ENCODE results near the gene CHMP2A. TPM values are rescaled to one million over a fixed set of nuclear protein-coding genes. Genes with fewer than 3 reads are reported as not detected.
A peak's percentile ranks its signal among the peaks of the same experiment; 100 is the strongest.
"Not testable (repeated sequence)": the region's sequence is repeated elsewhere in the genome, so short reads cannot be mapped to it uniquely, and the experiment has no call there.

Gene CHMP2A
- total RNA-seq, 2 experiments from 2014 or later: 137 to 144 TPM

DNA sequence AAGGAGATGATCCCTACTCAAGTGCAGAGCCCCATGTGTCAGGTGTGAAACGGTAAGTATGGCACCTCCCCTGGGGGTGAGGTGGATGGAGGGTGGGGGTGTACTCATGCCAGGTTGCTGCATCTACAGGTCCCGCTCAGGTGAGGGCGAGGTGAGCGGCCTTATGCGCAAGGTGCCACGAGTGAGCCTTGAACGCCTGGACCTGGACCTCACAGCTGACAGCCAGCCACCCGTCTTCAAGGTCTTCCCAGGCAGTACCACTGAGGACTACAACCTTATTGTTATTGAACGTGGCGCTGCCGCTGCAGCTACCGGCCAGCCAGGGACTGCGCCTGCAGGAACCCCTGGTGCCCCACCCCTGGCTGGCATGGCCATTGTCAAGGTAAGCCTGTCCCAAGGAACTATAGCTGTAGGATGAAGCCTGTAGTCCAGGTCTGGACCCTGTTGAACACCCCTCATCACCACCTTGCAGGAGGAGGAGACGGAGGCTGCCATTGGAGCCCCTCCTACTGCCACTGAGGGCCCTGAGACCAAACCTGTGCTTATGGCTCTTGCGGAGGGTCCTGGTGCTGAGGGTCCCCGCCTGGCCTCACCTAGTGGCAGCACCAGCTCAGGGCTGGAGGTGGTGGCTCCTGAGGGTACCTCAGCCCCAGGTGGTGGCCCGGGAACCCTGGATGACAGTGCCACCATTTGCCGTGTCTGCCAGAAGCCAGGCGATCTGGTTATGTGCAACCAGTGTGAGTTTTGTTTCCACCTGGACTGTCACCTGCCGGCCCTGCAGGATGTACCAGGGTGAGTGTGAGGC lies 5.8 kb downstream of the CHMP2A start:
- ChIA-PET POLR2A (interaction anchor here (7.2 kb wide), 1 partner anchor 15 kb away, joined by 38 read pairs; no protein-coding TSS in a partner anchor), CTCF (no interaction called here)
- no peaks in the 10 kb centered on the region for H3K27me3 Mint-ChIP-seq

DNA sequence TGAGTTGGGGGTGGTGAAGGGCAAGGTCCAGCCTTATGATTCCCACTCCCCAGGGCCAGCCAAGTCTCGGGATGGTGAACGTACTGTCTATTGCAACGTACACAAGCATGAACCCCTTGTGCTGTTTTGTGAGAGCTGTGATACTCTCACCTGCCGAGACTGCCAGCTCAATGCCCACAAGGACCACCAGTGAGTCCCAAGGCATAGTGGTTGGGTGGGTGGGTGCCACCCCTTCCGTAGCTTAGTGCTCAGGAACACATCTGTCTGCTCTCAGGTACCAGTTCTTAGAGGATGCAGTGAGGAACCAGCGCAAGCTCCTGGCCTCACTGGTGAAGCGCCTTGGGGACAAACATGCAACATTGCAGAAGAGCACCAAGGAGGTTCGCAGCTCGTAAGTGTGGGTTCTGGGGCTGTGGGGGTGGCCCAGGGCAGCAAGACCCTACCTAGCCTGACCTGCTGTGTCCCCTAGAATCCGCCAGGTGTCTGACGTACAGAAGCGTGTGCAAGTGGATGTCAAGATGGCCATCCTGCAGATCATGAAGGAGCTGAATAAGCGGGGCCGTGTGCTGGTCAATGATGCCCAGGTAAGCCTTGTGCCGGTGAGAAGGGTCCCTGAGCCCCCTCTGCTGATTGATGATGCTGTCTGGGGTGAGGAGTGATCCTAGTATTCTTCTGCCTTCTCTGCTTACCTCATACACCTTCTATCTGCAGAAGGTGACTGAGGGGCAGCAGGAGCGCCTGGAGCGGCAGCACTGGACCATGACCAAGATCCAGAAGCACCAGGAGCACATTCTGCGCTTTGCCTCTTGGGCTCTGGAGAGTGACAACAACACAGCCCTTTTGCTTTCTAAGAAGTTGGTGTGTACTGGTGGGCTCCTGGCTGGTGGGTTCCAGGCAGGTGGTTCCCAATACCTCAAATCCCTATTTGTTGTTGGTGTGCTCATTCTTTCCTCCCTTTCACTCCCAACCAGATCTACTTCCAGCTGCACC lies 7.3 kb downstream of the CHMP2A start:
- no peak for DNase-seq
- Mint-ChIP-seq H3K27ac (no peak overlapping the region), H3K27me3 (peaks cover 2% of the 10 kb centered on the region), H3K9me3 (no peaks in the 10 kb centered on the region), H3K36me3 (ENCODE audit: low read depth) (peaks cover 70% of the 10 kb centered on the region), H3K4me1 (peaks cover 42% of the 10 kb centered on the region), H3K4me3 (no peak overlapping the region)
- CTCF ChIA-PET: interaction anchor here (0.8 kb wide), 1 partner anchor 33 kb away, joined by 3 read pairs; no protein-coding TSS in a partner anchor
- POLR2A ChIA-PET: interaction anchor here (0.5 to 5.9 kb wide), 3 partner anchors 7 to 28 kb away, joined by 3 to 89 read pairs (median 57); partner anchors contain the start of genes CHMP2A, UBE2M and ZBTB45

More for the DNA sequence above, 5.8 kb downstream of the CHMP2A start:
- Mint-ChIP-seq H3K9me3 (no peaks in the 10 kb centered on the region), H3K4me1 (peaks cover 47% of the 10 kb centered on the region), H3K27ac (no peak overlapping the region), H3K36me3 (ENCODE audit: low read depth) (peaks cover 81% of the 10 kb centered on the region), H3K4me3 (no peak overlapping the region)
- no peak for DNase-seq

DNA sequence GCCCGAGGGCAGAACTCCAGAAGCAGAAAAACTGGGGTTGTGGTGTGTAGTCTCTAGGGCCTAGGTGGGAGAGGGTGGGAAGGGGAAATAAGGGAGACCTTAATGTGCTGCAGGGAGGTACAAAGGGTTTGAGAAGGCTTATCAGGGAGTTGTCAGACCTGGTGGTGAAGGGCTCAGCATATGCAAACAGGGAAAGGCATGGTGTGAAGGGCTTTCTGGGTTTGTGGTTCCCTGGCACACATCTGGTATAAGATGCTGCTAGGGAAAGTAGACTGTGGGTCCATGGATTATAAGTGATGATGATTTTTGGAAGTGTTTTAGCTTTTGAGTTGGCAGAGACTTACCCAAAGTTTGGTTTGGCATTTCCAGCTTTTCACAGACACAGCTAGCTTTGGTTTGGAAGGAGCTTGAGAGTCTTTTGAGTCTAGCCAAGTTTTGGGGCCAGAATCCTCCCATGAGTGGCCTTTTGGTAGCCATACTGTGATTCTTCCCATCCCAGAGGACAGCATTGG lies 8.8 kb downstream of the CHMP2A start:
- ChIA-PET POLR2A (interaction anchor here (0.8 to 5.9 kb wide), 6 partner anchors 8 to 35 kb away, joined by 3 to 89 read pairs (median 30); partner anchors contain the start of genes CHMP2A, UBE2M and ZBTB45), CTCF (interaction anchor here (1.0 to 1.4 kb wide), 2 partner anchors 26 to 35 kb away, joined by 3 to 4 read pairs; no protein-coding TSS in a partner anchor)
- H3K9me3 Mint-ChIP-seq: no peaks in the 10 kb centered on the region
- H3K4me3 Mint-ChIP-seq: peak overlapping the region; percentile 96
- H3K27me3 Mint-ChIP-seq: peaks cover 2% of the 10 kb centered on the region
- peaks cover 58% of the 10 kb centered on the region for H3K36me3 Mint-ChIP-seq (ENCODE audit: low read depth)
- H3K4me1 Mint-ChIP-seq: peaks cover 38% of the 10 kb centered on the region
- H3K27ac Mint-ChIP-seq: peak overlapping the region; percentile 82
- DNase-seq: no peak

DNA sequence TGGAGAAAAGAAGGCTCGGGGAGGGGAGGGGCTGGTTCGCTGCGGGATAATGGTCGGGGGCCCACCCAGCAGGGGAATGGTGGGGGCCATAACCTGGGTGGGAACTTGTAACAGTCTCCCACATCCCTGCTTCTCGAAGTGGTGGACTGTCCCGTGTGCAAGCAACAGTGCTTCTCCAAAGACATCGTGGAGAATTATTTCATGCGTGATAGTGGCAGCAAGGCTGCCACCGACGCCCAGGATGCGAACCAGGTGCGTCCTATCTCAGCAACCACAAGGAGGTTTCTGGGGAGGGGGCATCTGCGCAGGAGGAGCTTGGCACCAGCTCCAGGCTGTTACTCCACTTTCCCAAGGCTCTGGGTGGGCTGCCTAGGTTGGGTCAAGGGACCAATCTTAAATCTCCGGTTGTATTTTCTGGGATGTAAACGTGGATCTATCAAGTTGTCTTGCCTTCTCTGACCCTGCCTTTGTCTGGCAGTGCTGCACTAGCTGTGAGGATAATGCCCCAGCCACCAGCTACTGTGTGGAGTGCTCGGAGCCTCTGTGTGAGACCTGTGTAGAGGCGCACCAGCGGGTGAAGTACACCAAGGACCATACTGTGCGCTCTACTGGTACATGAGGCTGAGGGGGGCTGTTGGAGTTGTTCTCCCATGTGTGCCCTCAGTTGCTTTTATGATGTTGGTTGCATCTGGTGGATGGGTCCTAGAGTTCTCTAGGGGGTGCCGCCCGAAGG lies 9.5 kb downstream of the CHMP2A start:
- ChIA-PET POLR2A (interaction anchor here (0.8 to 5.9 kb wide), 7 partner anchors 9 to 35 kb away, joined by 3 to 89 read pairs (median 15); partner anchors contain the start of genes CHMP2A, UBE2M and ZBTB45), CTCF (interaction anchor here (1.0 to 2.5 kb wide), 3 partner anchors 25 to 36 kb away, joined by 3 to 14 read pairs (median 4); partner anchors contain the start of gene ZBTB45)
- peaks cover 4% of the 10 kb centered on the region for H3K27me3 Mint-ChIP-seq
- no peaks in the 10 kb centered on the region for H3K9me3 Mint-ChIP-seq
- H3K4me1 Mint-ChIP-seq: peaks cover 36% of the 10 kb centered on the region
- DNase-seq: no peak
- H3K4me3 Mint-ChIP-seq: peak overlapping the region; percentile 96
- peak overlapping the region; percentile 82 for H3K27ac Mint-ChIP-seq
- H3K36me3 Mint-ChIP-seq (ENCODE audit: low read depth): peaks cover 53% of the 10 kb centered on the region

DNA sequence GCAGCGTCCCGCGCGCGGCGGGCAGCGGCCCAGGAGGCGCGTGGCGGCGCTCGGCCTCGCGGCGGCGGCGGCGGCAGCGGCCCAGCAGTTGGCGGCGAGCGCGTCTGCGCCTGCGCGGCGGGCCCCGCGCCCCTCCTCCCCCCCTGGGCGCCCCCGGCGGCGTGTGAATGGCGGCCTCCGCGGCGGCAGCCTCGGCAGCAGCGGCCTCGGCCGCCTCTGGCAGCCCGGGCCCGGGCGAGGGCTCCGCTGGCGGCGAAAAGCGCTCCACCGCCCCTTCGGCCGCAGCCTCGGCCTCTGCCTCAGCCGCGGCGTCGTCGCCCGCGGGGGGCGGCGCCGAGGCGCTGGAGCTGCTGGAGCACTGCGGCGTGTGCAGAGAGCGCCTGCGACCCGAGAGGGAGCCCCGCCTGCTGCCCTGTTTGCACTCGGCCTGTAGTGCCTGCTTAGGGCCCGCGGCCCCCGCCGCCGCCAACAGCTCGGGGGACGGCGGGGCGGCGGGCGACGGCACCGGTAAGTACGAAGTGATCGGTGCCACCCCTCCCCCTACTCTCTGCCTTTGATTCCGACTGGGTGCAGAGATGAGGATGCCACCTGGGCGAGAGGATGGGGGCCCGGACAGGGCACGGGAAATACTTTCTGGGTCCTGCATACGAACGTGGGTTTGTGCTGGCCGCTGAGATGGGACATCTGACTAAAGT lies 10.2 kb downstream of the CHMP2A start:
- Mint-ChIP-seq H3K27ac (peak overlapping the region; percentile 82), H3K9me3 (no peaks in the 10 kb centered on the region), H3K36me3 (ENCODE audit: low read depth) (peaks cover 47% of the 10 kb centered on the region), H3K27me3 (peaks cover 6% of the 10 kb centered on the region), H3K4me3 (peak overlapping the region; percentile 96), H3K4me1 (peaks cover 34% of the 10 kb centered on the region)
- CTCF ChIA-PET: interaction anchor here (1.0 to 2.5 kb wide), 4 partner anchors 9 to 31 kb away, joined by 3 to 14 read pairs (median 5); partner anchors contain the start of genes CHMP2A and ZBTB45
- peak; percentile 49 for DNase-seq
- POLR2A ChIA-PET: interaction anchor here (1.0 to 5.9 kb wide), 8 partner anchors 9 to 69 kb away, joined by 3 to 89 read pairs (median 11); partner anchors contain the start of genes CHMP2A, UBE2M, ZBTB45 and ZNF446

DNA sequence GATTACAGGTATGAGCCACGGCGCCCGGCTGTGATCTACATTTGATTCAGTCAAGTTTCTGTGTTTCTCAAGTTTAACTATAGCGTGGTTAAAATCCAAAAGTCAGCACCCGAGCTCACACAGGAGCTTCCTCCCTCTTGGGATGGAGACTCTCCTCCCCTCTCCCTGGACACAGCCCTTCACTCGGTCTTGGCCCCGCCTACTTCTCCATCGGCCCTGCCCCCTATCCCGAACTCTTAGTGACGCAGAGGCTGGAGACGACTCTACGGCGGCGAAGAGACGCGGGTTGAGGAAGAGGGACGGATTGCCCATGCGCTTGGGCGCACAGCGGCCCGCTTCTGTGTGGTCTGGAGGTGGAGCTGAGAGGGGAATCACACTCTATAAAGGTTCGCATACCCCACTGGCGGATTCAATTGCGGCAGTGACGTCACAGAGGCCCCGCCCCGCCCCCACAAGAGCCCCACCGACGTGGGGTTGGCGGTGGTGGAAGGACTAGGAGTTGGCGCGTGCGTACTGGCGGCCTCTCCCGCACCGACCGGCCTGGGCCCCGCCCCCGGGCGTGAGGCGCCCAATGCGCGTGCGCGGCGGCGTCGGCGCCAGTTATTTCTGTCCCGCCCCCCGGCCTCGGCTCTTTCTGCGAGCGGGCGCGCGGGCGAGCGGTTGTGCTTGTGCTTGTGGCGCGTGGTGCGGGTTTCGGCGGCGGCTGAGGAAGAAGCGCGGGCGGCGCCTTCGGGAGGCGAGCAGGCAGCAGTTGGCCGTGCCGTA lies 10.9 kb downstream of the CHMP2A start, which contains the start of gene TRIM28:
TRIM28 (plus strand) TSS at position 239 of the 765 bp plus-strand sequence. CDS start 694 bp downstream, outside the sequence.
- Mint-ChIP-seq H3K4me1 (peaks cover 40% of the 10 kb centered on the region), H3K4me3 (peak within 1 kb of the TSS; percentile 96), H3K36me3 (ENCODE audit: low read depth) (peaks cover 40% of the 10 kb centered on the region), H3K9me3 (no peaks in the 10 kb centered on the region), H3K27ac (peak within 1 kb of the TSS; percentile 98), H3K27me3 (peaks cover 11% of the 10 kb centered on the region)
- POLR2A ChIA-PET: interaction anchor here (0.6 to 5.9 kb wide), 10 partner anchors 10 to 68 kb away, joined by 3 to 89 read pairs (median 6); partner anchors contain the start of genes CHMP2A, SLC27A5, UBE2M and ZBTB45
- peak; percentile 100 for DNase-seq
- CTCF ChIA-PET: interaction anchor here (0.7 to 2.5 kb wide), 6 partner anchors 8 to 37 kb away, joined by 3 to 14 read pairs (median 4); partner anchors contain the start of genes CHMP2A and ZBTB45

DNA sequence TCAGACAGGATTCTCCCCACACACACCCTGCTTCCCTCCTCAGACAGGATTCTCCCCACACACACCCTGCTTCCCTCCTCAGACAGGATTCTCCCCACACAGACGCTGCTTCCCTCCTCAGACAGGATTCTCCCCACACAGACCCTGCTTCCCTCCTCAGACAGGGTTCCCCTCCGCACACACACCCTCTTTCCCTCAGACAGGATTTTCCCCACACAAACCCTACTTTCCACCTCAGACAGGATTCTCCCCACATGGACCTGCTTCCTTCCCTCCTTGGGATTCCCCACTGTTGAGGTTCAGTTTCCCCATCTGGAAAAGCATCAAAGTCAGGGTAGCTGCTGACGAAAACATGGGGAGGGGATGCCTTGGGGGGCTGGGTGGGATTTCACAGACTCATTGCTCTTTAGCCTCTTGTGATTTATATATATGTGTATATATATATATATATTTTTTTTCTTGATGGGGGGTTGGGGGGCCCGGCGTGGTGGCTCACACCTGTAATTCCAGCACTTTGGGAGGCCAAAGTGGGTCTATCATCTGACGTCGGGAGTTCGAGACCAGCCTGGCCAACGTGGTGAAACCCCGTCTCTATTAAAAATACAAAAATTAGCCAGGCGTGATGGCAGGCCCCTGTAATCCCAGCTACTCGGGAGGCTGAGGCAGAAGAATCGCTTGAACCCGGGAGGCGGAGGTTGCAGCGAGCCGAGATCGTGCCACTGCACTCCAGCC lies 12.1 kb downstream of the CHMP2A start:
- H3K27ac Mint-ChIP-seq: not testable (repeated sequence)

DNA sequence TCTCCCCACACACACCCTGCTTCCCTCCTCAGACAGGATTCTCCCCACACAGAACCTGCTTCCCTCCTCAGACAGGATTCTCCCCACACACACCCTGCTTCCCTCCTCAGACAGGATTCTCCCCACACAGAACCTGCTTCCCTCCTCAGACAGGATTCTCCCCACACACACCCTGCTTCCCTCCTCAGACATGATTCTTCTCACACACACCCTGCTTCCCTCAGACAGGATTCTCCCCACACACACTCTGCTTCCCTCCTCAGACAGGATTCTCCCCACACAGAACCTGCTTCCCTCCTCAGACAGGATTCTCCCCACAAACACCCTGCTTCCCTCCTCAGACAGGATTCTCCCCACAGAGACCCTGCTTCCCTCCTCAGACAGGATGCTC lies 15.7 kb downstream of the CHMP2A start:
- H3K4me3 Mint-ChIP-seq; H3K27ac Mint-ChIP-seq; DNase-seq; H3K36me3 Mint-ChIP-seq (ENCODE audit: low read depth); H3K9me3 Mint-ChIP-seq: not testable (repeated sequence)
- peaks cover 17% of the 10 kb centered on the region for H3K27me3 Mint-ChIP-seq
- POLR2A ChIA-PET: interaction anchor here (1.6 kb wide), 1 partner anchor 15 kb away, joined by 4 read pairs; the partner anchor contains the start of gene CHMP2A
- CTCF ChIA-PET: interaction anchor here (1.9 kb wide), 2 partner anchors 20 to 25 kb away, joined by 5 to 8 read pairs; partner anchors contain the start of gene ZBTB45
- H3K4me1 Mint-ChIP-seq: peaks cover 22% of the 10 kb centered on the region

More for the DNA sequence above, 12.1 kb downstream of the CHMP2A start:
- H3K4me1 Mint-ChIP-seq: peaks cover 43% of the 10 kb centered on the region
- H3K4me3 Mint-ChIP-seq, DNase-seq, H3K9me3 Mint-ChIP-seq: not testable (repeated sequence)
- H3K27me3 Mint-ChIP-seq: peaks cover 17% of the 10 kb centered on the region
- POLR2A ChIA-PET: interaction anchor here (1.3 to 5.9 kb wide), 5 partner anchors 9 to 67 kb away, joined by 5 to 89 read pairs (median 57); partner anchors contain the start of genes CHMP2A, UBE2M, ZBTB45 and ZNF446
- CTCF ChIA-PET: interaction anchor here (1.3 to 2.5 kb wide), 2 partner anchors 9 to 22 kb away, joined by 3 to 14 read pairs; partner anchors contain the start of gene ZBTB45
- peaks cover 30% of the 10 kb centered on the region for H3K36me3 Mint-ChIP-seq (ENCODE audit: low read depth)

DNA sequence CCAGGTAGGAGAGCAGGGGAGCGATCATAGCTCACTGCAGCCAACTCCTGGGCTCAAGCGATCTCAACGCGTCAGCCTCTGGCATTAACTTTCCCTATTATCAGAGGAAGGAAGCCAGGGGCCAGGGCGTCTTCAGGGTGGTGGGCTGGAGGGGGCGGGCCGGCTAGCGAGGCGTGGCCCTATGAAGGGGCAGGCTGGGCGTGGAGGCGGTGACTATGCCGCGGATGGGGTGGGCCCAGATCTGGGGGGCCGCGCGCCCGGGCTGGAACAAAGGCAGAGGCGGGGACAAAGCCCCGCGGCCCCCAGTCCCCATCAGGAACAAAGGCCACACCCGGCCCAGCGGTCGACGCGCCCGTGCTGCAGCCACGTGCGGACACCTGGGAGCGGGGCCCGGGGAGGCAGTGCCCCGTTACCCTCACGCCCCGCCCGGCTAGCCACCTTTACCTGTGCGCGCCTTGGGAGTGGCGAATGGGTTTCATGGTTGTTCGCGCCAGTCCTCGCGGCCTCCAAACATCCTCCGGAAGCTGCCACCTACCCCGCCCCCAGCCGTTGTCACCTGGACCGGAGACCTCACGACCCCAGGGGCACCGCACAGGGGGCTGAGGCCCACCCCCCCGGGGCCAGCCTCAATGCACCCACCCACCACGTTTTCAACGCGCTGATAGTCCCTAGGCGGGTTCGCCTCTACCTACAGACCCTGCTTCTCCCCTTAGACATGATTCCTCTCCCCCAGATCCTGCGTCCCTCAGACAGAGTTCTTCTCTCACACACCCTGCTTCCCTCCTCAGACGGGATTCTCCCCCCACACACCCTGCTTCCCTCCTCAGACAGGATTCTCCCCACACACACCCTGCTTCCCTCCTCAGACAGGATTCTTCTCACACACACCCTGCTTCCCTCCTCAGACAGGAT lies 16.4 kb downstream of the CHMP2A start:
- peaks cover 17% of the 10 kb centered on the region for H3K4me1 Mint-ChIP-seq
- ChIA-PET POLR2A (interaction anchor here (1.3 to 1.6 kb wide), 2 partner anchors 16 to 18 kb away, joined by 4 to 5 read pairs; partner anchors contain the start of gene CHMP2A), CTCF (interaction anchor here (1.9 kb wide), 2 partner anchors 19 to 24 kb away, joined by 5 to 8 read pairs; partner anchors contain the start of gene ZBTB45)
- peak overlapping the region; percentile 64 for H3K4me3 Mint-ChIP-seq
- no peaks in the 10 kb centered on the region for H3K36me3 Mint-ChIP-seq (ENCODE audit: low read depth)
- peak; percentile 54 for DNase-seq
- H3K9me3 Mint-ChIP-seq: no peaks in the 10 kb centered on the region
- no peak overlapping the region for H3K27ac Mint-ChIP-seq
- peaks cover 14% of the 10 kb centered on the region for H3K27me3 Mint-ChIP-seq
